Kidney (tissue), 14 donors: Measurements from ENCODE around the gene REV1. TPM values are rescaled to one million over a fixed set of nuclear protein-coding genes. Genes with fewer than 3 reads are reported as not detected.
A peak's percentile ranks its signal among the peaks of the same experiment; 100 is the strongest.
"Not testable (repeated sequence)": the region's sequence is repeated elsewhere in the genome, so short reads cannot be mapped to it uniquely, and the experiment has no call there.

ENCODE experiments used
- DNase-seq, 5 donors: peaks; one replicate each; pipeline ENCODE4 v3.0.0-alpha.2; 2013 to 2020
- FAIRE-seq: peaks from 2 replicates; lab custom pipeline; 2012; peaks lifted over from hg19 to GRCh38; lab: Jason Lieb, UNC
- H3K27ac ChIP-seq, 2 donors: one replicate each; pipeline ENCODE4 v1.7.0; 2013; ENCODE audit warnings: low read depth in 2 of 2, low read length in 2 of 2, inconsistent platforms in 1 of 2
- H3K27me3 ChIP-seq: one replicate; pipeline ENCODE4 v1.7.1; 2013; ENCODE audit warnings: low read length, inconsistent platforms; ENCODE audit not compliant: control insufficient read depth, insufficient read depth
- H3K36me3 ChIP-seq, 3 donors: one replicate each; pipeline versions ENCODE4 v1.7.0 to v1.7.1; 2013; ENCODE audit warnings: low read length in 3 of 3, control low read depth in 1 of 3, inconsistent platforms in 1 of 3; ENCODE audit not compliant: insufficient read depth in 3 of 3, control insufficient read depth in 2 of 3
- H3K4me1 ChIP-seq, 3 donors: one replicate each; pipeline versions ENCODE4 v1.7.0 to v1.7.1; 2013; ENCODE audit warnings: low read length in 3 of 3, inconsistent platforms in 1 of 3, low read depth in 1 of 3; ENCODE audit not compliant: control insufficient read depth in 2 of 3, insufficient read depth in 2 of 3
- H3K4me3 ChIP-seq, 3 donors: one replicate each; pipeline versions ENCODE4 v1.7.0 to v1.8.1; 2013; ENCODE audit warnings: low read length in 3 of 3, control low read depth in 1 of 3, inconsistent platforms in 1 of 3
- H3K9ac ChIP-seq, 3 donors: one replicate each; pipeline versions ENCODE4 v1.7.0 to v1.7.1; 2013; ENCODE audit warnings: low read length in 3 of 3, control low read depth in 1 of 3, inconsistent platforms in 1 of 3
- H3K9me3 ChIP-seq, 3 donors: one replicate each; pipeline versions ENCODE4 v1.7.0 to v1.7.1; 2013; ENCODE audit warnings: low read length in 3 of 3, control low read depth in 1 of 3, inconsistent platforms in 1 of 3; ENCODE audit not compliant: control insufficient read depth in 2 of 3, insufficient read depth in 1 of 3
- intact Hi-C: fragments of 100-400 bp; cut with DNase I; formaldehyde crosslinking; loops from one replicate; pipeline ENCODE4 v1.11.1; 2022
- polyA plus RNA-seq: library from polyadenylated mRNA; stranded (reverse); fragments of 350-450 nt; fragmentation: Illumina TruSeq; extraction: RNeasy Lipid Tissue Mini Kit (QIAGEN cat#74804); gene quantifications from one replicate; pipeline ENCODE4 v1.2.3, GENCODE V29; 2014; ENCODE audit warnings: low read depth, low replicate concordance; ENCODE audit not compliant: insufficient read depth
- total RNA-seq: library from RNA; stranded (reverse); fragmentation: NEBNext Ultra II Directional; extraction: Animal tissue kit (Norgen Biotek cat#: 25700); gene quantifications from one replicate; pipeline ENCODE4 v1.2.1, GENCODE V29; 2021
- TF ChIP-seq, protein P1 (sequence below): IDR thresholded peaks from 3 replicates; pipeline ENCODE4 v1.5.1; 2012; ENCODE audit warnings: mild to moderate bottlenecking, moderate library complexity, borderline replicate concordance; ENCODE audit not compliant: insufficient read depth; ENCODE audit errors: extremely low read depth
- donor health status: control.
- donor health status: control.
- donor health status: control.
- donor health status: control.
- donor health status: control.
- donor health status: DM: yes; HTN: yes; CAD: no.
- donor health status: Normal renal cell carcinoma (clear cell type).

REV1 gene
- total and polyA plus RNA-seq, 2 donors from 2014 or later, result 16.9 to 41.3 TPM

DNA sequence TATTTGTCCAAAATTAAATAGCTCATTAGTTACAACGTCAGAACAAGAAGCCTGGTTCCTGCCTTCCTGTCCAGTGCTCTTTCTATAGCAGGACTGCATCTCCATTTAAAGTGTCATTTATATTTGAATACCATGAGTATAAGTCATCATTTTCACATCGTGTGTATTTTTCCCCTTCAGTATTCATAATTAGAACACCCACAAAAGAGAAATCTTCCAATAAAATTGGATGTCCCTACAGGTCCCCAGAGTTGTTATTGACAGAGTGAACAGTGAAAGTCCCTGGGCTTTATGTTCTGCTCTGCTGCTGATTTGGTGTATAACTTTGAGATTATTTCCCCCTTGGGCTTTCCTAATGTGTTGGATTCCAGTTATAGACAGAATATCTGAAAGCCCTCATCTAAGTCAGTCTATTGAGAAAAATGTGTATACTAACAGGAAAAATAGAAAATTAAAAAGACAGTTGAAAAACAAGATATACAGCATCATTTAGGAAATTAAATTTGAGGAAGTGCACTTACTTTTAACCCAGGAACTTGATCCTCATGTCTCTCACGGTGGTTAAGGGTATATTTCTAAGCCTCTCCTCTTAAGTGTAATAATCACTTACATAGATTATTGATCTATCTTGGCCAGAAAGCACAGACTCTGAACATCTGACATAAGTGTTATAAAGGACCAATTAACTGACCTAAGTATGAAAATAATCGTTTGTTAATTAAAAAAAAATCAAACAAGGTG is 15.2 kb upstream of the REV1 start:
- Histone ChIP-seq H3K9ac (no peak overlapping the region), H3K9me3 (no peaks in the 10 kb centered on the region), H3K36me3 (no peaks in the 10 kb centered on the region), H3K4me1 (no peaks in the 10 kb centered on the region), H3K4me3 (no peak overlapping the region), H3K27ac (no peak overlapping the region), H3K27me3 (no peaks in the 10 kb centered on the region)
- no peak for DNase-seq
- TF ChIP-seq, protein P1, sequence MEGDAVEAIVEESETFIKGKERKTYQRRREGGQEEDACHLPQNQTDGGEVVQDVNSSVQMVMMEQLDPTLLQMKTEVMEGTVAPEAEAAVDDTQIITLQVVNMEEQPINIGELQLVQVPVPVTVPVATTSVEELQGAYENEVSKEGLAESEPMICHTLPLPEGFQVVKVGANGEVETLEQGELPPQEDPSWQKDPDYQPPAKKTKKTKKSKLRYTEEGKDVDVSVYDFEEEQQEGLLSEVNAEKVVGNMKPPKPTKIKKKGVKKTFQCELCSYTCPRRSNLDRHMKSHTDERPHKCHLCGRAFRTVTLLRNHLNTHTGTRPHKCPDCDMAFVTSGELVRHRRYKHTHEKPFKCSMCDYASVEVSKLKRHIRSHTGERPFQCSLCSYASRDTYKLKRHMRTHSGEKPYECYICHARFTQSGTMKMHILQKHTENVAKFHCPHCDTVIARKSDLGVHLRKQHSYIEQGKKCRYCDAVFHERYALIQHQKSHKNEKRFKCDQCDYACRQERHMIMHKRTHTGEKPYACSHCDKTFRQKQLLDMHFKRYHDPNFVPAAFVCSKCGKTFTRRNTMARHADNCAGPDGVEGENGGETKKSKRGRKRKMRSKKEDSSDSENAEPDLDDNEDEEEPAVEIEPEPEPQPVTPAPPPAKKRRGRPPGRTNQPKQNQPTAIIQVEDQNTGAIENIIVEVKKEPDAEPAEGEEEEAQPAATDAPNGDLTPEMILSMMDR, result no peak
- intact Hi-C loops, result no loop called here
- FAIRE-seq, result no peak

DNA sequence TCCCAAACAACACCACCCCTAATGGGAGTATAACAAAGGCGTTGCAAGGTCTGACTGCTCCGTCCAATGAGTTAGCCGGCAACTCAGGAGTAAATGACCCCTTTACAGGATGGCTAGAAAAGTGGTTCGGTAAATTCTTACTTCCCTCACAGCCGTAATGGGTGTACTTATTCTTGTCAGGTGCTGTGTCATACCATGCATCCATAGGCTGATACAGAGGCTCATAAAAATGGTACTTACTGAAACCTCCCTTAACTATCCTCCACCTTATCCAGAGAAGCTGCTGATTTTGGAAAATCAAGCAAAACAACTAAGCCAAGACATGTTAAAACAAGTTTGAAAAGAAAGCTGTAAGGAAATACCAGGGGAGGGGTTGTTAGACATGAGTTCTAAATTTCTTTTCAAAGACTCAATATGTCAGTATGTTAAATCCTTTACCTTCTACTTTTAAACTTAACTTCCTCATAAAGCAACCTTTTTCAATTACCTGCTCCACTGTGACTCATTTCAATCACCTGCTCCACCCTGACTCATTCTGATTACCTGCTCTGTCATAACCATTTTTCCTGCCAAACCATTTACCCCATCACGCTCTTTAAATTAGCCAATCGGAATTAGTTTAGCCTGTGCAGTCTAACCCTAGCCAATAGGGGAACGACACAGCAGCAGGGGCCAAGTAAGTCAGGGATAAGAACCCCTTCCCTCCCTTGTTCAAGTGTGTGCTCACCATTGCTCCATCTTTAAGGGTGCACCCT is 14.0 kb upstream of the REV1 start:
- H3K4me1 ChIP-seq, H3K27ac ChIP-seq, FAIRE-seq, H3K4me3 ChIP-seq, H3K27me3 ChIP-seq, H3K36me3 ChIP-seq, intact Hi-C loops, H3K9me3 ChIP-seq, DNase-seq, H3K9ac ChIP-seq: not testable (repeated sequence)

DNA sequence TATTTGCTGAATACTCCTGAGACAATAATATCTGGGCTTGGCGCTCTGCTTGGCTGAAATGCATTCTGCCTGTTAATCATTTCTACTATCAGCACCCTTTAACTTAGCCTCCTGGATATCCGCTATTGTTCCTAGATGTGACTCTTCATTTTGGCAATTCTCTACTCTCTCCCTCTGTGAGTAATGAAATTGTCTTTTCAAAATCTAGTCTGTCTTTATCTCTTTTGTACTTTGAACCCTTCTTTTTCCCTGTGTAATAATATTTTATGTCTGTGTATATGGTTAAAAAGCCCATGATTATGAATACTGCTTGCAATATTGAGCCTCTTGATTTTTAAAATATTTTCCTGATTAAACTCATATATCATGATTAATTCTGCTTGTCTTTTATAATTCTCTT is 6.2 kb upstream of the REV1 start:
- H3K27ac ChIP-seq, result no peak overlapping the region
- H3K27me3 ChIP-seq, result no peaks in the 10 kb centered on the region
- TF ChIP-seq, protein P1, result no peak
- H3K4me3 ChIP-seq, result no peak overlapping the region
- H3K4me1 ChIP-seq, result no peaks in the 10 kb centered on the region
- FAIRE-seq (no peak), DNase-seq (no peak)
- H3K36me3 ChIP-seq, result no peaks in the 10 kb centered on the region
- intact Hi-C loops, result no loop called here
- H3K9ac ChIP-seq, result no peak overlapping the region
- no peaks in the 10 kb centered on the region for H3K9me3 ChIP-seq

DNA sequence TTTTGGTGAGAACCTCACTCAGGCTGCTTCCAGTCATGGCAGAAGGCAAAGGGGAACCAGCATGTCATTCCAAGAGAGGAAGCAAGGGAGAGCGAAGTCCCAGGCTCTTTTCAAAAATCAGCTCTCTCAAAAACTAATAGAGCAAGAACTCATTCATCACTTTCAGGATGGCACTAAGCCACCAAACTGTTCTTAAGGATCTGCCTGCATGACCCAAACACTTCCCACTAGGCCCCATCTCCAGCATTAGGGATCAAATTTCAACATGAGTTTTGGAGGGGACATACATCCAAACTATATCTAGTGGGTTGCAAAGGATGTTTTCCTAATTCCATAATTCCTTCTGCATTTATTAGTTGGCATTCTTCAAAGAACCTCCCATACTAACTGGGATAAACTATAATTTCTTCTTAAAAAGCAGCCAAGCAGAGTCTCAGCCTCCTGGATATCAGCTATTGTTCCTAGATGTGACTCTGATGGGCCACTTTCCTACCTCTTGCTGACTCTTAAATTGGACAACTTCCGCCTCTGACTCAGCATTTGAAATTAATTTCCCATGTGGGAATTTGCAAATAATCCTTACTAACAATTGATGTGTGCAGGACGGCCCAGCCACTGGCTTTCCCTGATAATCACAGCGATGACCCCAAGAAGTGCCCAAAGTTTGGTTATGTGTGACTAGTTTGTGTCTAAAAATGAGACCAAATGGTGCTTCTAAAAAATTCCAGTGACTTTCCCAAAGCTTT is 5.5 kb upstream of the REV1 start:
- intact Hi-C loops, result no loop called here

More for the DNA sequence above, 5.5 kb upstream of the REV1 start:
- TF ChIP-seq, protein P1, result no peak
- Histone ChIP-seq H3K36me3 (no peaks in the 10 kb centered on the region), H3K27me3 (no peaks in the 10 kb centered on the region), H3K9ac (no peak overlapping the region), H3K27ac (no peak overlapping the region), H3K9me3 (no peaks in the 10 kb centered on the region), H3K4me1 (no peaks in the 10 kb centered on the region), H3K4me3 (no peak overlapping the region)
- DNase-seq, result peak in 1 of 5 donors; percentile 20
- no peak for FAIRE-seq
